H1 (cell line): ENCODE data around the gene MED17. TPM values are rescaled to one million over a fixed set of nuclear protein-coding genes. Genes with fewer than 3 reads are reported as not detected.

Source experiments
- CTCF ChIA-PET: fragments of 300-600 bp; sonication (Branson Sonifier 250); formaldehyde crosslinking; loops from one replicate; lab custom pipeline; 2021; ENCODE audit not compliant: partially characterized antibody; lab: Charles Lee
- POLR2A ChIA-PET: fragments of 300-600 bp; sonication (Branson Sonifier 250); formaldehyde crosslinking; loops from one replicate; lab custom pipeline; 2021; ENCODE audit warnings: inconsistent platforms; ENCODE audit not compliant: partially characterized antibody; lab: Charles Lee
- DNase-seq, 2 experiments: peaks; one replicate each; pipeline versions ENCODE4 v3.0.0 to v3.0.0-alpha.2; 2010 to 2022; ENCODE audit warnings: low spot score in 2 of 2, low read depth in 1 of 2, mixed read lengths in 1 of 2
- FAIRE-seq: peaks from 2 replicates; lab custom pipeline; 2011; peaks lifted over from hg19 to GRCh38; lab: Jason Lieb, UNC
- H2AFZ ChIP-seq: 2 replicates; pipeline ENCODE4 v1.8.1; 2012; ENCODE audit warnings: low read length, inconsistent platforms
- H2AK5ac ChIP-seq: 2 replicates; pipeline ENCODE4 v1.6.1; 2013; ENCODE audit warnings: low read depth, low read length
- H2BK120ac ChIP-seq: replicated peaks from 2 replicates; pipeline ENCODE3; 2013; ENCODE audit warnings: low read depth, low read length, inconsistent platforms
- H2BK12ac ChIP-seq: 2 replicates; pipeline ENCODE4 v1.6.1; 2013; ENCODE audit warnings: low read depth, low read length
- H2BK15ac ChIP-seq: 2 replicates; pipeline ENCODE4 v1.6.1; 2013; ENCODE audit warnings: low read length
- H2BK20ac ChIP-seq: 2 replicates; pipeline ENCODE4 v1.6.1; 2013; ENCODE audit warnings: low read length
- H2BK5ac ChIP-seq: 2 replicates; pipeline ENCODE4 v1.6.1; 2013; ENCODE audit warnings: low read depth, low read length
- H3K14ac ChIP-seq: 2 replicates; pipeline ENCODE4 v1.6.1; 2013; ENCODE audit warnings: inconsistent platforms; ENCODE audit not compliant: insufficient read length
- H3K18ac ChIP-seq: 2 replicates; pipeline ENCODE4 v1.6.1; 2013; ENCODE audit warnings: low read length; ENCODE audit errors: extremely low read depth
- H3K23ac ChIP-seq: 2 replicates; pipeline ENCODE4 v1.6.1; 2013; ENCODE audit warnings: inconsistent platforms; ENCODE audit not compliant: insufficient read length
- H3K23me2 ChIP-seq: 2 replicates; pipeline ENCODE4 v1.6.1; 2013; ENCODE audit warnings: low read depth, low read length
- H3K27ac ChIP-seq: 2 replicates; pipeline ENCODE4 v1.6.1; 2011; ENCODE audit warnings: low read depth, low read length, inconsistent platforms
- H3K27me3 ChIP-seq, 4 experiments: replicated peaks in 1 of 4; 1 replicate in 1 of 4; 2 replicates in 3 of 4; pipeline versions ENCODE4 v1.6.1 to v1.8.1; 2011 to 2013; ENCODE audit warnings: low read length in 3 of 4, mild to moderate bottlenecking in 3 of 4, inconsistent platforms in 2 of 4, mixed read lengths in 2 of 4, moderate library complexity in 1 of 4; ENCODE audit not compliant: control insufficient read depth in 3 of 4, insufficient read depth in 3 of 4; ENCODE audit errors: extremely low read depth in 1 of 4
- H3K36me3 ChIP-seq, 4 experiments: 2 replicates each; pipeline versions ENCODE4 v1.6.1 to v1.8.1; 2011 to 2013; ENCODE audit warnings: mild to moderate bottlenecking in 4 of 4, low read length in 3 of 4, moderate library complexity in 2 of 4, control low read depth in 1 of 4, inconsistent platforms in 1 of 4; ENCODE audit not compliant: insufficient read depth in 4 of 4, control insufficient read depth in 2 of 4
- H3K4ac ChIP-seq: replicated peaks from 2 replicates; pipeline ENCODE3; 2013; ENCODE audit warnings: low read length, low read depth, mixed read lengths, inconsistent platforms; ENCODE audit not compliant: insufficient read length
- H3K4me1 ChIP-seq, 4 experiments: replicated peaks in 1 of 4; 1 replicate in 1 of 4; 2 replicates in 3 of 4; pipeline versions ENCODE4 v1.6.1 to v1.8.1; 2011 to 2013; ENCODE audit warnings: low read length in 3 of 4, inconsistent platforms in 2 of 4, mixed read lengths in 1 of 4; ENCODE audit not compliant: insufficient read depth in 4 of 4, control insufficient read depth in 3 of 4
- H3K4me2 ChIP-seq, 2 experiments: 2 replicates each; pipeline versions ENCODE4 v1.6.1 to v1.8.1; 2011 to 2013; ENCODE audit warnings: low read depth in 2 of 2, low read length in 2 of 2, control low read depth in 1 of 2, inconsistent platforms in 1 of 2, mild to moderate bottlenecking in 1 of 2; ENCODE audit not compliant: insufficient read depth in 1 of 2
- H3K4me3 ChIP-seq, 4 experiments: fragments of 200-600, 300-600 bp in 1 of 4; sonication (generic), shearing (Covaris generic), sonication (Bioruptor Twin) in 1 of 4; 2 replicates each; pipeline versions ENCODE4 v1.5.1 to v1.8.1; 2011 to 2016; ENCODE audit warnings: low read length in 4 of 4, low read depth in 3 of 4, control low read depth in 2 of 4, inconsistent platforms in 2 of 4, mild to moderate bottlenecking in 2 of 4, mixed read lengths in 1 of 4, moderate library complexity in 1 of 4; ENCODE audit not compliant: insufficient read depth in 2 of 4; ENCODE audit errors: extremely low read depth in 1 of 4
- H3K56ac ChIP-seq: replicated peaks from 2 replicates; pipeline ENCODE3; 2013; ENCODE audit warnings: low read depth, mild to moderate bottlenecking, mixed read lengths, low read length, inconsistent platforms; ENCODE audit not compliant: insufficient read length
- H3K79me1 ChIP-seq: 2 replicates; pipeline ENCODE4 v1.6.1; 2013; ENCODE audit warnings: low read depth, low read length, control low read depth
- H3K79me2 ChIP-seq, 2 experiments: 2 replicates each; pipeline versions ENCODE4 v1.6.1 to v1.8.1; 2012 to 2013; ENCODE audit warnings: low read length in 2 of 2, mild to moderate bottlenecking in 2 of 2, inconsistent platforms in 1 of 2; ENCODE audit not compliant: insufficient read depth in 2 of 2, control insufficient read depth in 1 of 2
- H3K9ac ChIP-seq, 4 experiments: replicated peaks in 1 of 4; 1 replicate in 1 of 4; 2 replicates in 3 of 4; pipeline versions ENCODE4 v1.6.1 to v1.8.1; 2011 to 2013; ENCODE audit warnings: low read depth in 3 of 4, low read length in 3 of 4, control low read depth in 2 of 4, mild to moderate bottlenecking in 2 of 4, moderate library complexity in 2 of 4, inconsistent platforms in 1 of 4; ENCODE audit errors: extremely low read depth in 1 of 4
- H3K9me3 ChIP-seq, 2 experiments: 2 replicates each; pipeline versions ENCODE4 v1.6.1 to v1.8.1; 2012 to 2013; ENCODE audit warnings: mild to moderate bottlenecking in 2 of 2, moderate library complexity in 2 of 2, control low read depth in 1 of 2, inconsistent platforms in 1 of 2, low read depth in 1 of 2, low read length in 1 of 2, mixed read lengths in 1 of 2; ENCODE audit not compliant: insufficient read depth in 2 of 2
- H4K20me1 ChIP-seq, 2 experiments: replicated peaks in 1 of 2; 2 replicates each; pipeline versions ENCODE3 to v1.8.1; 2011 to 2013; ENCODE audit warnings: inconsistent platforms in 2 of 2, low read length in 2 of 2, mild to moderate bottlenecking in 1 of 2; ENCODE audit not compliant: insufficient read depth in 2 of 2, control insufficient read depth in 1 of 2
- H4K5ac ChIP-seq: 2 replicates; pipeline ENCODE4 v1.6.1; 2013; ENCODE audit warnings: low read length, low read depth, mixed read lengths, inconsistent platforms; ENCODE audit not compliant: insufficient read length
- H4K8ac ChIP-seq: 2 replicates; pipeline ENCODE4 v1.8.0; 2013; ENCODE audit warnings: mild to moderate bottlenecking, moderate library complexity, low read length, inconsistent platforms; ENCODE audit not compliant: insufficient read depth; ENCODE audit errors: extremely low read depth
- H4K91ac ChIP-seq: replicated peaks from 2 replicates; pipeline ENCODE3; 2013; ENCODE audit warnings: low read length, mixed read lengths, inconsistent platforms; ENCODE audit not compliant: insufficient read length
- GABPA ChIP-seq: IDR thresholded peaks from 2 replicates; pipeline ENCODE4 v1.6.1; 2011; ENCODE audit warnings: mild to moderate bottlenecking, low read length, moderate library complexity, borderline replicate concordance; ENCODE audit not compliant: insufficient read depth
- POLR2A ChIP-seq, 2 experiments: IDR thresholded peaks; 1 replicate in 1 of 2; 2 replicates in 1 of 2; pipeline ENCODE4 v1.6.1; 2011; ENCODE audit warnings: low read depth in 2 of 2, low read length in 2 of 2, mild to moderate bottlenecking in 2 of 2; ENCODE audit errors: control extremely low read depth in 1 of 2
- POLR2AphosphoS5 ChIP-seq: IDR thresholded peaks from 2 replicates; pipeline ENCODE4 v1.6.1; 2011; ENCODE audit warnings: low read depth, low read length
- WGBS, 2 experiments: shearing (Covaris generic) in 1 of 2; methylation state at CpG; one replicate each; pipeline versions ENCODE4 v1.1.6 to v1.1.7; 2013 to 2015; ENCODE audit warnings: low lambda C conversion rate in 2 of 2, mixed read lengths in 2 of 2, inconsistent platforms in 1 of 2, low coverage in 1 of 2, missing lambda C conversion rate in 1 of 2; ENCODE audit not compliant: insufficient replicate concordance in 2 of 2, insufficient coverage in 1 of 2, insufficient read length in 1 of 2; ENCODE audit errors: extremely low coverage in 1 of 2, missing lambda C conversion rate in 1 of 2; 5-methylcytosine and 5-hydroxymethylcytosine counted together
- polyA plus RNA-seq, 7 experiments: library from polyadenylated mRNA; depleted of rRNA in 3 of 7; stranded (reverse) in 5 of 7; unstranded in 2 of 7; fragments of >200 nt in 5 of 7; fragments of 200-250 nt in 2 of 7; gene quantifications; 1 replicate in 5 of 7; 2 replicates in 1 of 7; 4 replicates in 1 of 7; pipeline versions ENCODE4 v1.2.1 to v1.2.3, GENCODE V29; 2011 to 2013; ENCODE audit warnings: missing spikeins in 2 of 7, mixed read lengths in 2 of 7
- total RNA-seq: library from RNA; stranded (reverse); fragmentation: NEBNext Ultra II Directional; extraction: Animal tissue kit (Norgen Biotek cat#: 25700); gene quantifications from 2 replicates; pipeline ENCODE4 v1.2.1, GENCODE V29; 2021

The MED17 gene
- total and polyA plus RNA-seq, 2 of the 8 experiments (the other 6 are each of a cell fraction or from before 2014, with no cell fraction given), result 8.8 to 33.7 TPM

DNA sequence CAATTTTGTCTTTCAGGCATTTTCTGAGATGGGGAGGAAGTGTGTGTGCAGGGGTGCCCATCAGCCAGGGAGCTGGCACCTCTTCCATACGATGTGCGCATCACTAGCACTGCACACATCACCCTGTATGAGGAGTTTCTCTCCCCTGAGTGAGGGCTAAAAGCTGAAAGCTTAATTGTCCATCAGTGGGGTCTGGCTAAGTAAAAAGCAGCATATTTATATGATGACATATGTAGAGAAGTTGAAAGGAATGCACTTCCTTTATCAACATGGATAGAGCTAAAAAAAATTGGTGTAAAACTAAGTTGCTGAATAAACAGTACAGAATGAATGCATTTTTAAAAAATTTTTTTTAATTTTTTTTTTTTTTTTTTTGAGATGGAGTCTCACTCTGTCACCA lies 62.3 kb downstream of the MED17 start:
- H2AK5ac ChIP-seq, result no peak overlapping the region
- H3K18ac ChIP-seq, result no peak overlapping the region
- H3K79me2 ChIP-seq, result no peaks in the 10 kb centered on the region
- no peak overlapping the region for H3K23ac ChIP-seq
- no peak overlapping the region for H2BK5ac ChIP-seq
- no peak overlapping the region; the same call in 1 of the 2 replicates for H4K8ac ChIP-seq
- no peak overlapping the region for H3K27ac ChIP-seq
- H3K9ac ChIP-seq, result no peak overlapping the region
- DNase-seq (no peak), FAIRE-seq (no peak)
- no peaks in the 10 kb centered on the region; a peak in 2 of 7 replicates for H3K27me3 ChIP-seq
- ChIA-PET POLR2A (interaction anchor here (2.3 kb wide), 1 partner anchor 105 kb away, joined by 6 read pairs; the partner anchor contains the start of genes C11orf54 and TAF1D), CTCF (interaction anchor here (1.0 to 1.3 kb wide), 3 partner anchors 13 to 27 kb away, joined by 3 to 7 read pairs (median 3); no protein-coding TSS in a partner anchor)
- 77% methylated on average over 2 of the region's 2 CpGs; no CpG with 5 or more reads in 1 of the 2 experiments for WGBS, 2 experiments
- H3K4me2 ChIP-seq, result no peak overlapping the region
- no peaks in the 10 kb centered on the region for H3K36me3 ChIP-seq
- H3K4me1 ChIP-seq, result peaks cover 0 to 3% (median 2%) of the 10 kb centered on the region in 4 experiments; a peak in 3 of 7 replicates
- no peak overlapping the region for H3K4me3 ChIP-seq
- no peak overlapping the region for H3K14ac ChIP-seq
- no peak overlapping the region for H3K4ac ChIP-seq
- H4K91ac ChIP-seq, result no peak overlapping the region
- H3K23me2 ChIP-seq, result 0 out of 2 replicates have a peak, but pooled peaks cover 3% of the 10 kb centered on the region
- no peak overlapping the region for H2BK15ac ChIP-seq
- no peak overlapping the region for H2AFZ ChIP-seq
- H2BK12ac ChIP-seq, result no peak overlapping the region
- H4K20me1 ChIP-seq, result no peaks in the 10 kb centered on the region
- H4K5ac ChIP-seq, result no peak overlapping the region
- H3K9me3 ChIP-seq, result no peaks in the 10 kb centered on the region
- H3K56ac ChIP-seq, result no peak overlapping the region
- H2BK20ac ChIP-seq, result no peak overlapping the region
- H2BK120ac ChIP-seq, result no peak overlapping the region
- no peaks in the 10 kb centered on the region for H3K79me1 ChIP-seq
- TF ChIP-seq POLR2A (IDR thresholded peaks at IDR 0.05; ENCODE audit: control extremely low read depth in 1 of 2, low read depth in 2 of 2, low read length in 2 of 2) (no peak), POLR2AphosphoS5 (no peak), GABPA (no peak)
